GM19372 (cell line): ENCODE measurements around the gene ABHD12.
"Not testable (repeated sequence)": the region's sequence is repeated elsewhere in the genome, so short reads cannot be mapped to it uniquely, and the experiment has no call there.

Experiments
- ATAC-seq: cut with Tn5 transposase; IDR thresholded peaks from one replicate; pipeline ENCODE4 v1.9.1; 2021; ENCODE audit warnings: mild to moderate bottlenecking, low read depth, moderate library complexity; ENCODE audit not compliant: unreplicated experiment

The ABHD12 gene

GRCh38 chr20:25355011-25355595 lies 35.5 kb downstream of the ABHD12 start:
- no peak for ATAC-seq

- ATAC-seq, result no peak
Observed at GRCh38 chr20:25353747-25354705, 36.6 kb downstream of the ABHD12 start.

- no peak for ATAC-seq
Observed at GRCh38 chr20:25353353-25353746, 37.3 kb downstream of the ABHD12 start.

- ATAC-seq, result no peak
Observed at GRCh38 chr20:25352746-25353145, 37.9 kb downstream of the ABHD12 start.

DNA sequence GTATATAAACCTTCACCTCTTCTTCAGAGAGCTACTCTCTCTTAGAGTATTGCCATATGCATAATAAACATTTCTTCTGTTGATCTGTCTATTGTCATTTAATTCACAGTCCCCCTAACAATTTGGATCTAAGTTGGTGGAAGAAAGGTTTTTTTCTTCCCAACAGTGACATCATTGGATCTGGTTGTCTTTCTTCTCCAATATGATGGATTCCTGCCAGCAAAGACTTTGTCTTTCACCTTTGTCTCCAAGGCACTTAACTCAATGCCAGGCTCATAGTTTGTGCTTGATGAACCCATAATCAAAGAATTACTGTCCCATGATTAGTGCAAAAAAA lies 39.6 kb downstream of the ABHD12 start:
- ATAC-seq, result no peak

- ATAC-seq, result no peak
Observed at GRCh38 chr20:25346349-25346748, 44.3 kb downstream of the ABHD12 start.

- ATAC-seq, result no peak
Observed at GRCh38 chr20:25345721-25346120, 44.9 kb downstream of the ABHD12 start.

GRCh38 chr20:25344634-25345033 lies 46.0 kb downstream of the ABHD12 start:
- no peak for ATAC-seq

DNA sequence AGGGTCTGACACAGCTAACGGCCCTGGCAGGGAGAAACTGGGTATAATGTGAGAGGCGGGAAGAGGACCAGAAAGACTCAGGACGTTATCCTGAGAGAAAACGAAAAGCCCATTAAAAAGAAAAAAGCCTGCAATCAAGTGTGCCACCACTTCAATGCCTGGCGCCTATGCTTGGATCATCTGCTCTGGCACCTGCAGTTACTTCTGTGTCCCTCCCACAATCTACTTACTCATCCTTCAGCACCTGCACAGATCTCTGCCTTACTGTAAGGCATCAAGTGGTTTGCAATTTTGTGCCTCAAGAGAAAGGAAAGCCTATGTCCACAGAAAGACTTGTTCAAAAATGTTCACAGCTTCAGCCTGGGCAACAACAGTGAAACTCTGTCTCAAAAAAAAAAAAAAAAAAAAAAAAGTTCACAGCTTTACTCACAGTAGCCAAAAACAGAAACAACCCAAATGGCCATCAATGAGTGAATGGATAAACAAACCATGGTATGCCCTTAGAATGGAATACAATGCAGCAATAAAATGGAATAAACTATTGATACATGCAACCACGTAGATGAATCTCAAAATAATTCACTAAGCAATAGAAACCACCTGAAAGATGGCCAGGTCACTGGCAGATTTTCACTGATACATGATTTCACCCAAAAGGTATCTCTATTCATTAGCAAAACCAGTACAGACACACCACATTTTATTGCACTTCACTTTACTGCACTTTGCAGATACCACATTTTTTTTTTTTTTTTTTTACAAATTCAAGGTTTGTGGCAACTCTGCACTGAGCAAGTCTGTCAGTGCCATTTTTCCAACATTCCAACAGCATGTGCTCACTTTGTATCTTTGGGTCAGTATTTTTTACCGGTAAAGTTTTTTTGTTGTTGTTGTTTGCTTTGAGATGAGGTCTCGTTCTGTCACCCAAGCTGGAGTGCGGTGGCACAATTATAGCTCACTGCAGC lies 48.6 kb downstream of the ABHD12 start:
- no peak for ATAC-seq

DNA sequence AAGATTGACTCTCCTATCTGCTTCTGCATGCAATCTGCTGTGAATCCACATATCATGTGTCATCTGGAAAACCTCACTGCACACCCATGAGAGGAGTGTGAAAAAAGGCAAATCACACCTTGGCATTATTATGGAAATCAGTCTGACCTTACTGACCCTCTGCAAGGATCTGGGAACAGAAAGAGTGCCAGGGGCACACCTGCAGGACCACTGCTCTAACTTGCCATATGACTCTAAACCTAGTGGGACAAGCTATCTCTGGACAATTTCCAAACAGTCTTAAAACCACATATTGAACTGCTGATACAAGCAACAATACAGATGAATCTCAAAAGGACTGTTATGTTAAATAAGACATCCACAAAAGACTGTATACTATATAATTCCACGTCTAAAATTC lies 50.3 kb downstream of the ABHD12 start:
- no peak for ATAC-seq

DNA sequence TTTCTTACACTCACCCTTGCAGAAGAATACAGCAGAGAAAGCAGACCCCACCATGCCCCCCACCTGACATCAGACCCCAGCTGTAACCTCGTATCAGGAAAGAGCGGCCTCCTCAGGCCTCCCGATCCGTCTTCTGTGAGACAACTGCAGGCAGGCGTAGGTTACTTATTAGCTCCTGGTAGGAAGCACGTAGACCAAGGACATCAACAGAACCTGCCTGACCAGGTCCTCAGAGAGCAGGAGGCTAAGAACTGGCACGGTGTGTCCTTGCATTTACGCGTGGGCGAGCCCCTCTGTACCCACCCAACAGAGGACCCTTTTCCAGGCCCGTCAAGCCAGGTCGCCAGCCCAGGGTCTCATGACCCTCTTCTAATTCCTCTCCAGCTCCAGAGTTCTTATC lies 51.0 kb downstream of the ABHD12 start:
- ATAC-seq, result no peak

DNA sequence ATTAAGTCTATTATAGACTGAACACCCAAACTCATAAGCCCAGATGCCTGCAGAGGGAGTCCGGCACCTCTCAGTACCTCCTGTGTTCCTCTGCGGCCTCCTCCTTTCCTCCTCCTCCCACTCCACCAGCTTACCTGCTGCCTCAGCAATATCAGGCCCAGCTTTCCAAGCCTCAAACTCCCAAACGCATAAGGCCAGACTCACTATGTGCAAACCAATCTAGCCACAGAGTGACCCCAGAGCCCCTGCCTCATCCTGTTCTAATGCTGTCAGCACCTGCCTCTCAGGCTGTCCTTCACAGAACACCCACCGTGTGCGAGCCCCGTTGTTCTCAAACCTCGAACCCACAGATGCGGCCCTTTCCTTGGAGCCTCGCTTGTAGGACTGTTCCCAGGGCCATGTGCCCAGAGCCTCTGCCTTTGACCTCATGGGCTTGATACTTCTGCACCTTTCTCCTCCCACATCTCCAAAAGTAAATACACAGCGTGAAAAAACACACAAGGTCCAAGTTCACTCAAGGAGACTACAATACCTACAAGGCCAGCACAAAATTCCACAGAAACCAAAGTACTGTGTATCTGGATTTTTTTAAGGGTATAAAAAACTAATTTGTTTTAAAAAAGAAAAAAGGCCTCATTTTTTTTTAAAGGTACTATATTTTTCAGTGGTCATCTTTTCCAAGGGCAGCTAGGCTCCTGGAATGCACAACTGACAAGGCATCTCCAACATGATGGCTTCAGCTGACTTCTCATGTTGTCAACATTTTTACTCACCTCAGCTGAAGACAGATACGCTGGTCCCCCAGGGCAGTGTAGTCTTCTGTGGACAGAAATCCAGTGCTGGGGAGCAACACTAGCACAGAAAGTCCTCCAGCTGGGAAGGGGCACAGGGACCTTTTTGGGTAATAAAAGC lies 52.3 kb downstream of the ABHD12 start:
- ATAC-seq, result no peak

GRCh38 chr20:25336561-25337422 lies 53.8 kb downstream of the ABHD12 start:
- ATAC-seq, result no peak

DNA sequence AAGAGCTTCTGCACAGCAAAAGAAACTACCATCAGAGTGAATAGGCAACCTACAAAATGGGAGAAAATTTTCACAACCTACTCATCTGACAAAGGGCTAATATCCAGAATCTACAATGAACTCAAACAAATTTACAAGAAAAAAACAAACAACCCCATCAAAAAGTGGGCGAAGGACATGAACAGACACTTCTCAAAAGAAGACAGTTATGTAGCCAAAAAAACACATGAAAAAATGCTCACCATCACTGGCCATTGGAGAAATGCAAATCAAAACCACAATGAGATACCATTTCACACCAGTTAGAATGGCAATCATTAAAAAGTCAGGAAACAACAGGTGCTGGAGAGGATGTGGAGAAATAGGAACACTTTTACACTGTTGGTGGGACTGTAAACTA lies 55.7 kb downstream of the ABHD12 start:
- not testable (repeated sequence) for ATAC-seq

DNA sequence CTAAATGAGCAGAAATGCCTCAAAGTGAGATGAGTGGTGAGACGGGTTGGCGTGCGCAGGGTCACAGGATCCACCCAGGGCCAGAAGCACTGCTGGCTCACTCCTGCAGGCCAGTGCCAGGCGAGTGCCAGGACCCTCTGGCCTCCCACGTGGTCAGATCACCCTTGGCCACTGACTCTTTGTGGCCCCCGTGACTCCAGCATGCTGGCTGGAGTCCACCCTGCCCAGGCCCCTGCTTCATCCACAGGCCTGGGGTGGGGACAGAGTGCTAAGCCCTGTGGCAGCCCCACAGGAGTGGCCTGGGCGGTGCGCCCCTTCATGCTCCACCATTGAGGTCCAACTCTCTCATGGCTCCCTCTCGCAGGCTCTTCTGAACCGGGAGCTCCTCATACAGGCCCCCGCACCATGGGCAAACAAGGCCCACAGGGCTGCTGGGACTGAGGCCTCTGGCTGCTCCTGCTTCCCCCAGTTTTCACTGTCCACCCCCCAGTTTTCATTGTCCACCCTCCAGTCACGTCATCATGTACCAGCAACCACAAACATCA lies 61.6 kb downstream of the ABHD12 start:
- no peak for ATAC-seq

GRCh38 chr20:25327521-25328235 lies 63.0 kb downstream of the ABHD12 start:
- ATAC-seq, result no peak

DNA sequence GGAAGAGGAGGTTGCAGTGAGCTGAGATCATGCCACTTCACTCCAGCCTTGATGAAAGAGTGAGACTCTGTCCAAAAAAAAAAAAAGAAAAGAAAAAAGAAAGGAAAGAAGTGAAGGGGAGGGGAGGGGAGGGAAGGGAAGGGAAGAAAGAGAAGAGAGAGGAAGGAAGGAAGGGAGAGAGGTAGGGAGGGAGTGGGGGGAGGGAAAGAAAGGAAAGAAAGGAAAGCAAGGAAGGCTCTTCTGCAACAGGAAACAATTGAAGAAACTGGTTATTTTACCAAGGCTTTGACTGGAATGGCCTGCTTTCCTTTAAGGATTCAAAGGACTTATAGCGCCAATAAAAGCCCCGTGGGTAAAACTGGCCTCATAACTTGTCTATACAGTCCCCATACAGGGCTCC lies 64.6 kb downstream of the ABHD12 start:
- no peak for ATAC-seq

DNA sequence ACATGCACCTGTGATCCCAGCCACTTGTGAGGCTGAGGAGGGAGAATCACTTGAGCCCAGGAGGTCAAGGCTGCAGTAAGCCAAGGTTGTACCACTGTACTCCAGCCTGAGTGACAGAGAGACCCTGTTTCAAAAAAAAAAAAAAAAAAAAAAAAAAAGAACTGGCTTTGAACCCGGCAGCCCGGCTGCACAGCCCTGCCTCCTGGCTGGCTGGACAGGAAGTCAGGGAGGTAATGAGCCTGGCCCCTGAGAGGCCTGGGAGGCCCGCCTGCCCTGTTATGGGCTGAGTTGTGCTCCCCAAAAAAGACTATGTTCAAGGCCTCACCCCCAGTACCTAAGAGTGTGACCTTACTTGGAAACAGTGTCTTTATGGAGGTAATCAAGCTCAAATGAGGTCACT lies 65.6 kb downstream of the ABHD12 start:
- no peak for ATAC-seq
